HEK293T (cell line): Measurements from ENCODE around the gene ADCY1.

Experiments
- BHLHE40 ChIP-seq: fragments of 450-650 bp; IDR thresholded peaks from 2 replicates; pipeline ENCODE4 v1.6.1; 2016; ENCODE audit warnings: mild to moderate bottlenecking, moderate library complexity, borderline replicate concordance
- ELF4 ChIP-seq: fragments of 450-650 bp; IDR thresholded peaks from 2 replicates; pipeline ENCODE4 v1.6.1; 2017; ENCODE audit warnings: antibody characterized with exemption
- FOXK2 ChIP-seq: fragments of 450-650 bp; IDR thresholded peaks from 2 replicates; pipeline ENCODE4 v1.6.1; 2016; ENCODE audit warnings: mild to moderate bottlenecking
- FOXM1 ChIP-seq: fragments of 450-650 bp; IDR thresholded peaks from 2 replicates; pipeline ENCODE4 v1.6.1; 2017; ENCODE audit warnings: mild to moderate bottlenecking, borderline replicate concordance
- LEF1 ChIP-seq: fragments of 450-650 bp; IDR thresholded peaks from 2 replicates; pipeline ENCODE4 v1.6.1; 2017; ENCODE audit warnings: mild to moderate bottlenecking, borderline replicate concordance
- NFRKB ChIP-seq: fragments of 450-650 bp; IDR thresholded peaks from 2 replicates; pipeline ENCODE4 v1.6.1; 2016; ENCODE audit warnings: mild to moderate bottlenecking, moderate library complexity
- SP1 ChIP-seq: fragments of 450-650 bp; IDR thresholded peaks from 2 replicates; pipeline ENCODE4 v1.6.1; 2017
- SUZ12 ChIP-seq: fragments of 450-650 bp; IDR thresholded peaks from 2 replicates; pipeline ENCODE4 v1.6.1; 2016; ENCODE audit warnings: mild to moderate bottlenecking
- ZNF384 ChIP-seq: fragments of 450-650 bp; IDR thresholded peaks from 2 replicates; pipeline ENCODE4 v1.6.1; 2016

DNA sequence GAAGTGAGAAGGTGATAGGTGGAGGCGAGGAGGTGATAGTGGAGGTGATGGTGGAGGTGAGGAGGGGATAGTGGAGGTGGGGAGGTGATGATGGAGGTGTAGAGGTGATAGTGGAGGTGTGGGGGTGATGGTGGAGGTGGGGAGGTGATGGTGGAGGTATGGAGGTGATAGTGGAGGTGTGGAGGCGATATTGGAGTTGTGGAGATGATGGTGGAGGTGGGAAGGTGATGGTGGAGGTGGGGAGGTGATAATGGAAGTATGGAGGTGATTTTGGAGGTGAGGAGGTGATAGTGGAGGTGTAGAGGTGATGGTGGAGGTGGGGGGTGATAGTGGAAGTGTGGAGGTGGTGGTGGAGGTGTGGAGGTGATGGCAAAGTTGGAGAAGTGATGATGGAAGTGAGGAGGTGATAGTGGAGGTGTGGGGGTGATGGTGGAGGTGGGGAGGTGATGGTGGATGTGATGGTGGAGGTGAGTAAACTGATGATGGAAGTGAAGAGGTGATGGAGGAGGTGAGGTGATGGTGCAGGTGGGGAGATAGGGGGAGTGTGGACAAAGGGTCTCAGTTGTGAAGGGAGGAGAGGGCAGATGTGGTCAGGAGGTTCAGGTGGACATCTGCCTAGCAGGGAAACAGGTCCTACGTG is 36.6 kb downstream of the ADCY1 start:
- TF ChIP-seq BHLHE40, result no peak
- TF ChIP-seq ZNF384, result no peak
- no peak for TF ChIP-seq SP1
- TF ChIP-seq LEF1, result no peak
- TF ChIP-seq FOXM1, result no peak
- no peak for TF ChIP-seq NFRKB
- TF ChIP-seq SUZ12, result no peak
- no peak for TF ChIP-seq FOXK2
- no peak for TF ChIP-seq ELF4
